GM12878 (cell line): Measurements from ENCODE around the gene UBL4B. TPM values are rescaled to one million over a fixed set of nuclear protein-coding genes. Genes with fewer than 3 reads are reported as not detected.

Source experiments
- ATAC-seq: fragments of 200-7000 bp; cut with Tn5 transposase; 3 replicates; pipeline ENCODE4 v1.9.1; 2020; ENCODE audit warnings: mild to moderate bottlenecking, moderate library complexity
- BruUV-seq: library from RNA; stranded (reverse); fragments of 400-500 nt; replicated peaks from 2 replicates; lab custom pipeline; 2021; lab: Mats Ljungman, UMichigan
- CTCF ChIA-PET: fragments of 300-600 bp; sonication (Branson Sonifier 250); formaldehyde crosslinking; extraction: SDS; loops from one replicate; lab custom pipeline; 2021; ENCODE audit warnings: inconsistent platforms; lab: Yijun Ruan, JAX
- POLR2A ChIA-PET: fragments of 350-600 bp; formaldehyde crosslinking; extraction: SDS; loops from one replicate; lab custom pipeline; 2021; ENCODE audit warnings: inconsistent platforms; lab: Charles Lee
- RAD21 ChIA-PET: fragments of 300-600 bp; sonication (Branson Sonifier 250); formaldehyde crosslinking; loops from one replicate; lab custom pipeline; 2023; ENCODE audit warnings: antibody characterized with exemption; ENCODE audit not compliant: unreplicated experiment; lab: Charles Lee
- SMC1A ChIA-PET: fragments of 300-600 bp; sonication (Branson Sonifier 250); formaldehyde crosslinking; loops from one replicate; lab custom pipeline; 2023; ENCODE audit not compliant: unreplicated experiment, uncharacterized antibody; lab: Charles Lee
- DNase-seq: peaks from one replicate; pipeline ENCODE4 v3.0.0-alpha.2; 2011; ENCODE audit warnings: low read depth, low spot score
- FAIRE-seq: peaks from 3 replicates; lab custom pipeline; 2011; peaks lifted over from hg19 to GRCh38; lab: Jason Lieb, UNC
- H2AFZ ChIP-seq: 2 replicates; pipeline ENCODE4 v1.6.0; 2011; ENCODE audit warnings: low read depth, low read length, control low read depth; ENCODE audit not compliant: control insufficient read depth
- H3K27ac ChIP-seq: 2 replicates; pipeline ENCODE4 v1.5.1; 2011; ENCODE audit warnings: control low read depth; ENCODE audit not compliant: control insufficient read depth, insufficient read depth
- H3K27me3 ChIP-seq, 2 experiments: replicated peaks in 1 of 2; 2 replicates each; pipeline versions ENCODE4 v1.6.0 to v1.6.1; 2011; ENCODE audit warnings: low read length in 1 of 2; ENCODE audit not compliant: control insufficient read depth in 2 of 2, insufficient read depth in 2 of 2
- H3K36me3 ChIP-seq, 2 experiments: 2 replicates each; pipeline ENCODE4 v1.5.1; 2011; ENCODE audit warnings: low read length in 1 of 2; ENCODE audit not compliant: control insufficient read depth in 2 of 2, insufficient read depth in 2 of 2
- H3K4me1 ChIP-seq: 2 replicates; pipeline ENCODE4 v1.6.1; 2011; ENCODE audit warnings: mild to moderate bottlenecking, low read length, moderate library complexity, mixed read lengths; ENCODE audit not compliant: control insufficient read depth, insufficient read depth
- H3K4me2 ChIP-seq: 2 replicates; pipeline ENCODE4 v1.6.0; 2011; ENCODE audit warnings: control low read depth; ENCODE audit not compliant: control insufficient read depth, insufficient read depth
- H3K4me3 ChIP-seq: fragments of 200-600 bp; sonication (generic); 2 replicates; pipeline ENCODE4 v1.5.1; 2016
- H3K79me2 ChIP-seq: 2 replicates; pipeline ENCODE4 v1.6.0; 2011; ENCODE audit warnings: low read length; ENCODE audit not compliant: control insufficient read depth, insufficient read depth
- H3K9ac ChIP-seq: 2 replicates; pipeline ENCODE4 v1.8.0; 2011; ENCODE audit warnings: low read length, control low read depth, mixed read lengths; ENCODE audit not compliant: control insufficient read depth, insufficient read depth
- H3K9me3 ChIP-seq: replicated peaks from 3 replicates; pipeline ENCODE4 v1.5.1; 2011; ENCODE audit warnings: mild to moderate bottlenecking, low read length; ENCODE audit not compliant: control insufficient read depth, insufficient read depth
- H4K20me1 ChIP-seq: 2 replicates; pipeline ENCODE4 v1.6.0; 2011; ENCODE audit not compliant: control insufficient read depth, insufficient read depth
- CBX5 ChIP-seq: sonication (generic); IDR thresholded peaks from 2 replicates; pipeline ENCODE4 v1.6.1; 2016; ENCODE audit warnings: low read depth, moderate library complexity, mild to moderate bottlenecking, inconsistent platforms
- ESRRA ChIP-seq: IDR thresholded peaks from 2 replicates; pipeline ENCODE4 v1.6.1; 2012; ENCODE audit warnings: mild to moderate bottlenecking, low read length, improper control_type of control experiment
- HDGF ChIP-seq: fragments of 450-650 bp; IDR thresholded peaks from 2 replicates; pipeline ENCODE4 v1.6.1; 2016; ENCODE audit warnings: antibody characterized with exemption
- MYC ChIP-seq: IDR thresholded peaks from 2 replicates; pipeline ENCODE4 v1.6.1; 2011; ENCODE audit warnings: mild to moderate bottlenecking, low read length, moderate library complexity, inconsistent platforms; ENCODE audit not compliant: insufficient read depth, insufficient replicate concordance, insufficient read length, severe bottlenecking
- WGBS: methylation state at CpG from one replicate; pipeline ENCODE4 v1.1.6; 2016; ENCODE audit warnings: low lambda C conversion rate; ENCODE audit not compliant: insufficient replicate concordance, insufficient coverage; ENCODE audit errors: missing lambda C conversion rate; 5-methylcytosine and 5-hydroxymethylcytosine counted together
- in situ Hi-C: fragments of 300-500 bp; cut with MboI; formaldehyde crosslinking; loops from 9 replicates; pipeline ENCODE4 v1.14.3; 2018; ENCODE audit warnings: mixed read lengths
- intact Hi-C: fragments of 100-400 bp; cut with micrococcal nuclease; formaldehyde crosslinking; loops from one replicate; pipeline ENCODE4 v1.14.2; 2022; ENCODE audit not compliant: unreplicated experiment
- polyA plus RNA-seq, 11 experiments: library from polyadenylated mRNA; depleted of rRNA in 4 of 11; unstranded in 6 of 11; stranded (reverse) in 5 of 11; fragments of >200 nt; fragmentation: Nextera tagmentation in 4 of 11; fragmentation: Illumina TruSeq in 1 of 11; extraction: Ambion mirVana in 4 of 11; extraction: Trizol in 1 of 11; gene quantifications; 1 replicate in 1 of 11; 2 replicates in 10 of 11; pipeline versions ENCODE4 v1.2.1 to v1.2.3, GENCODE V29; 2011 to 2016; ENCODE audit warnings: inconsistent platforms in 2 of 11, missing spikeins in 2 of 11, low read depth in 1 of 11
- total RNA-seq, 4 experiments: library from RNA; depleted of rRNA in 3 of 4; stranded (reverse); fragments of >200 nt in 3 of 4; fragmentation: Illumina TruSeq in 1 of 4; extraction: Trizol in 1 of 4; gene quantifications; 2 replicates each; pipeline versions ENCODE4 v1.2.1 to v1.2.3, GENCODE V29; 2013 to 2021

Gene UBL4B
- total and polyA plus RNA-seq, 10 of the 15 experiments (the other 5 are each of a cell fraction or from before 2014, with no cell fraction given): 0.06 to 0.15 TPM; not detected in 8

DNA sequence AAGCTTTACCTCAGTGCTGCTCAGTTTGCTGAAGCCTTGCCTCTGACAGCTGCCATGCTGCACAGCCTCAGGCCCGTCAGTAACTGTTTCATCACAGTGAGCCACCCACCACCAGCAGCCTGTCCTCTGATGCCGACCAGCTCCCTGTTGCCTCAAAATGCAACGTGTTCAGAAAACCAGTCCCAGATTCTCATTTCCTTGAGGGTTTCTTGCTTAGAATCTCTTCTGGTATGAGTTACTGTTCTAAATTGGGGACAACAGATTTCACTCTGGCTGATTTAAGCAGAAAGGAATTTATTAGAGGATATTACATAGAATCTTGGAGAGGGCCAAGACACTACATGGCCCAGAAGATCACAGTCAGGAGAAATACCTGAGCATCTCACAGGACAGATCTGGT is 11.0 kb downstream of the UBL4B start:
- ChIA-PET SMC1A (no interaction called here), CTCF (interaction anchor here (1.4 kb wide), 1 partner anchor 35 kb away, joined by 5 read pairs; no protein-coding TSS in a partner anchor), POLR2A (no interaction called here), RAD21 (interaction anchor here (1.1 kb wide), 1 partner anchor 35 kb away, joined by 4 read pairs; no protein-coding TSS in a partner anchor)
- DNase-seq: no peak
- H3K9ac ChIP-seq: no peak overlapping the region
- no TSS peak for BruUV-seq
- H3K27ac ChIP-seq: no peak overlapping the region
- FAIRE-seq: no peak
- H2AFZ ChIP-seq: no peak overlapping the region
- H3K36me3 ChIP-seq: no peaks in the 10 kb centered on the region
- no peaks in the 10 kb centered on the region; a peak in 2 of 4 replicates for H3K27me3 ChIP-seq
- intact Hi-C loops (no loop called here), in situ Hi-C loops (no loop called here)
- no peak overlapping the region for H3K4me3 ChIP-seq
- no peaks in the 10 kb centered on the region for H4K20me1 ChIP-seq
- no peak for TF ChIP-seq MYC
- H3K4me1 ChIP-seq: no peaks in the 10 kb centered on the region
- ATAC-seq: no peak
- no peaks in the 10 kb centered on the region; the same call in 1 of the 3 replicates for H3K9me3 ChIP-seq
- 9% methylated on average over 3 of the region's 3 CpGs for WGBS
- no peak overlapping the region for H3K4me2 ChIP-seq
- no peaks in the 10 kb centered on the region for H3K79me2 ChIP-seq

DNA sequence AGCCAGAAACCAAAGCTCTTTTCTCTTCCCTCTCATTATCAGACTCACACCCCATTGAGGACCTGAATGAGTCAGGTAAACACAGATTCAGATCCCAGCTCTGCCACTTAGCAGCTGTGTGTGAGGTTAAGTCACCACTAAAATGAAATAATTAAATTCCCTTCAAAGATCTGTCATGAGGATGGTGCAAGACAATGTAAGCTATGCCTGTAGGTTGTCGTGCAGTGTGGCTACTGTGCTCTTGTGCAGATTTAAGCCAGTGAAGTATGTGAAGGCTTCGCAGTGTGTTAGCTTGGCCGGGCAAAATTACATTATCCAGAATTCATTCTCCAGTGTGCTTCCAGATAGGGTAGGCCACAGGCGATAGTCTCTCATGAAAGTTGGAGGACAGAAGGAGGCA is 13.6 kb downstream of the UBL4B start:
- ChIA-PET SMC1A (no interaction called here), CTCF (interaction anchor here (1.1 kb wide), 1 partner anchor 9 kb away, joined by 3 read pairs; no protein-coding TSS in a partner anchor), RAD21 (no interaction called here), POLR2A (no interaction called here)
- H3K9me3 ChIP-seq: no peaks in the 10 kb centered on the region; the same call in 2 of the 3 replicates
- in situ Hi-C loops: no loop called here
- BruUV-seq: no TSS peak
- no peak for FAIRE-seq
- H3K27ac ChIP-seq: no peak overlapping the region
- no peak for DNase-seq
- no peak for TF ChIP-seq CBX5
- no peak for TF ChIP-seq HDGF
- no peak for TF ChIP-seq ESRRA
- no peak overlapping the region for H3K4me3 ChIP-seq
- ATAC-seq: no peak
- H3K79me2 ChIP-seq: no peaks in the 10 kb centered on the region
- no peaks in the 10 kb centered on the region for H3K36me3 ChIP-seq
- no peak overlapping the region for H3K4me2 ChIP-seq
- H4K20me1 ChIP-seq: no peaks in the 10 kb centered on the region
- H3K27me3 ChIP-seq: peaks cover 0 to 5% of the 10 kb centered on the region in 2 experiments; a peak in 3 of 4 replicates
- WGBS: 47% methylated on average over 4 of the region's 4 CpGs
- intact Hi-C loops: no loop called here
- H2AFZ ChIP-seq: no peak overlapping the region
- H3K4me1 ChIP-seq: no peaks in the 10 kb centered on the region
- H3K9ac ChIP-seq: no peak overlapping the region
